Stimulated activated CD8-positive, alpha-beta memory T cell treated with anti-CD3 and anti-CD28 coated beads, Interleukin-7, amount 100 ng/mL, for 4 hours (primary cell): ENCODE data around the gene L3HYPDH.

Experiments
- DNase-seq, 2 donors: peaks; one replicate each; pipeline ENCODE4 v3.0.0-alpha.2; 2020; ENCODE audit warnings: low read depth in 2 of 2

Gene L3HYPDH

DNA sequence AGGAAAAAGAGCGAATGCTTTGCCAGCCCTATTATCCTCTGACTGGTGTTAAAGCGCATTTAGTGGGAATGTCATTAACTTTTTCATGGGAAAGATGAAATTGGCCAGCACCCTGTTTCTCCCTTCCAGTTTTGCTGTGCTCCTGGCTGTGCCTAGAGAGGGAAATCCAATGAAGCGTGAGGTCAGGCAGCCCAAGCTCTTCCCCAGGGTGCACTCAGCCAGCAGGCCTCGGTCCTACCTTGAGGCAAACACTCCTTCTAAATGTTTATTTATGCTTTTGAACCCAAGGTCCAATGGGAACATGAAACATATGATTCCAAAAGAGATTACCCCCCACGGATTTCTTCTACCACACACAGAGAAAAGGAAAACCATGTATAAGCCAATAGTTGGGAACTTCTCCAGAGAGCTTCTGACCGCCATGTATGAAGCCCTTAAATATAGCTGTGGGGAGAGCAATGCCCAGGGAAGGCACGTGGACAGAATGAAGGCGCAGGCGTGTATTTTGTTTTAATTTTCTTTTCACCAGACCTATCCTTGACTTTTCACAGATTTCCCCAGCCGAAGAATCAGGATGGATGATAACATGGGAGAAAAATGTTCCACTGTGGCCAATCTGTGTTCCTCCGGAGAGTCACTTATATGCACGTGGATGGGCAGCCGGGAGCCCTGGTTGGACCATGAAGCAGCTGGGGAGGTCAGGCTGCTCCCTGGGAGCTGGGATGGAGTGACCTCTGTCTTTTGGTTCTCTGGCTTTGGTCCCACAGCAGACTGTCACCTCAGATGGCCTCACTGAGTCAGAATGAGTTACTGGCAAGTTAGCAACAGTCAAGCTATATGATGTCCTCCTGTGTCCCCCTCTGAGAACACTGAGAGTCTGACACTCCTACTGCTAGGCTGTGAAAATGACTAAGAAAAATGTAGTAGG, 56.3 kb downstream of the L3HYPDH start:
- no peak for DNase-seq

GRCh38 chr14:59425322-59425935, 58.8 kb downstream of the L3HYPDH start:
- no peak for DNase-seq

GRCh38 chr14:59424341-59425071, 59.7 kb downstream of the L3HYPDH start:
- DNase-seq = no peak
